Duodenal mucosa (tissue), 2 donors: ENCODE data around the gene NLRP6.
A peak's percentile ranks its signal among the peaks of the same experiment; 100 is the strongest.
"Not testable (repeated sequence)": the region's sequence is repeated elsewhere in the genome, so short reads cannot be mapped to it uniquely, and the experiment has no call there.

ENCODE experiments used
- H3K27ac ChIP-seq: one replicate; pipeline ENCODE4 v1.7.0; 2013; ENCODE audit warnings: low read depth, low read length
- H3K27me3 ChIP-seq, 2 donors: one replicate each; pipeline ENCODE4 v1.7.0; 2013; ENCODE audit warnings: low read length in 2 of 2, control low read depth in 1 of 2; ENCODE audit not compliant: insufficient read depth in 2 of 2, control insufficient read depth in 1 of 2
- H3K36me3 ChIP-seq, 2 donors: one replicate each; pipeline ENCODE4 v1.7.0; 2013; ENCODE audit warnings: low read length in 2 of 2, control low read depth in 1 of 2; ENCODE audit not compliant: insufficient read depth in 2 of 2, control insufficient read depth in 1 of 2
- H3K4me1 ChIP-seq, 2 donors: one replicate each; pipeline ENCODE4 v1.7.0; 2013; ENCODE audit warnings: low read length in 2 of 2, control low read depth in 1 of 2; ENCODE audit not compliant: insufficient read depth in 2 of 2, control insufficient read depth in 1 of 2
- H3K4me3 ChIP-seq, 2 donors: one replicate each; pipeline ENCODE4 v1.7.0; 2013; ENCODE audit warnings: low read length in 2 of 2, low read depth in 1 of 2
- H3K9ac ChIP-seq, 2 donors: one replicate each; pipeline ENCODE4 v1.7.0; 2013; ENCODE audit warnings: low read length in 2 of 2, low read depth in 1 of 2
- H3K9me3 ChIP-seq, 2 donors: one replicate each; pipeline ENCODE4 v1.7.0; 2013; ENCODE audit warnings: low read length in 2 of 2, control low read depth in 1 of 2; ENCODE audit not compliant: control insufficient read depth in 1 of 2

Gene NLRP6

DNA sequence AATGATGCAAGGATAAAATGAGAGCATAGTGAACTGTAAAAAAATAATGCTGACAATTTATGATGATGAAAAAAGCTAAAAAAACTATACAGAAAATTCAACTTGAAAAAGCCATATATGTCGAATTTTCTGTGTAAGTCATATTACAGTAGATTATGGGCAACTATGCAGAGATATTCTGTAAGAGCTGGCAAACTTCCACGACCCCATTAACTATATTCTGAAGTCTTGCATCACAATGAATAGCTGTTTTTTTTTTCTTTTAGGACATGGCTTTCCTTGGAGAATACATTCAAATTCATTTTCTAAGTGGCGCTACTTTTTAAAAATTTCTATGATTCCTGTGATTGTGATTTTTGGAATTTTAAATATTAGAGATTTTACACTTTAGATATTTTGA is 23.0 kb upstream of the NLRP6 start:
- Histone ChIP-seq H3K27me3 (no peaks in the 10 kb centered on the region), H3K9ac (no peak overlapping the region), H3K9me3 (no peaks in the 10 kb centered on the region), H3K27ac (no peak overlapping the region), H3K4me3 (no peak overlapping the region), H3K36me3 (peaks cover 23 to 35% of the 10 kb centered on the region in 2 donors), H3K4me1 (no peaks in the 10 kb centered on the region)

DNA sequence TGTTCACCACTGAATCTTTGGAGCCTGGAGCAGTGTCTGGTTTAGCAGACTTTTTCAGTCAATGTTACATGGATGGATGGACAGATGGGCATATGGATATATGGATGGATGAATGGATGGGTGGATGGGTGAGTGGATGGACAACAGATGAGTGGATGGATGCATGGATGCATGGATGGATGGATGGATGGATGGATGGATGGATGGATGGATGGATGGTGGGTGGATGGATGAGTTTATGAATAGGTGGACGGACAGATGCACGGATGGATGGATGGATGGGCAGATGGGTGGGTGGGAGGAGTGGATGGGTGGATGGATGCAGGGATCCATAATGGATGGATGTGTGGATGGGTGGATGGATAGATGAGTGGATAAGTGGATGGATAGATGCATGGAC is 22.4 kb upstream of the NLRP6 start:
- no peaks in the 10 kb centered on the region for H3K9me3 ChIP-seq
- H3K27me3 ChIP-seq = no peaks in the 10 kb centered on the region
- H3K4me3 ChIP-seq = no peak overlapping the region
- no peaks in the 10 kb centered on the region for H3K4me1 ChIP-seq
- H3K36me3 ChIP-seq = peaks cover 21 to 29% of the 10 kb centered on the region in 2 donors
- H3K9ac ChIP-seq = no peak overlapping the region
- no peak overlapping the region for H3K27ac ChIP-seq

DNA sequence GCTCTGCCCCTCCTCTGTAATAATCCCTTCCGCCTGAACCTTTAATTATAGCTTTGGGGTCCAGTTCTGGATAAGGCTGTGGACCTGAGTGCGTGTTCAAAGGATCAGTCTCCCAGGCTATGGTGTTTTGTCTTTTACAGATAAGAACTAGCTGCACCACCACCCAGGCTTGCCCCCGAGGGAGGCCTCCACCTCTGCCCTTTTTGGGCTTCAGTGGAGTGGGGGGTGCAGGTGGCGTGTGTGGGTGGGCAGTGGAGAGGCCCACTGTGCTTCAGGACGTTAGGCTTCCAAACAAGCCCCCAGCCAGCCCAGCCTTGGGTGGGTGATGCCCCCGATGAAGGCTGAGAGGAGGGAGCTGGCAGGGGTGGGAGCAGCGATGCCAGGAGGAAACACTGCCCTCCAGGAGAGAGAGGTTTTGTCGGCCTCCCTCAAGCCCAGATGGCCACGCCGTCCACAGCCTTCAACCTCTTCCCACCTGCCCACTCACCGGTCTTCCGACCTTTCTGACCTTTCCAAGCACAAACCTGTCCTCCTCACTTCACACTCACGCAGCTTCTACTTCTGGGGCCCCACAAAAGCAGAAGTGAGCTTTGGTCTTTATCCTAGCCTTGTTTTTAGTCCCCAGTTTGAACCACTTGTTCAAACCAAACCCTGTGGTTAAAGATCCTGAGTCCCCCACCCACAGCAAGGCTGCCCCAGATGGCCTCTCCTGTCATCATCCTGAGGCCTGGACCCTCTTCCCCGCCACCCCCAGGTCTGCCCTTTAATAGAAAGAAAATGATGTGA is 21.1 kb upstream of the NLRP6 start:
- Histone ChIP-seq H3K4me1 (no peaks in the 10 kb centered on the region), H3K9ac (no peak overlapping the region), H3K36me3 (peaks cover 13 to 18% of the 10 kb centered on the region in 2 donors), H3K27ac (no peak overlapping the region), H3K9me3 (no peaks in the 10 kb centered on the region), H3K27me3 (no peaks in the 10 kb centered on the region), H3K4me3 (no peak overlapping the region)

DNA sequence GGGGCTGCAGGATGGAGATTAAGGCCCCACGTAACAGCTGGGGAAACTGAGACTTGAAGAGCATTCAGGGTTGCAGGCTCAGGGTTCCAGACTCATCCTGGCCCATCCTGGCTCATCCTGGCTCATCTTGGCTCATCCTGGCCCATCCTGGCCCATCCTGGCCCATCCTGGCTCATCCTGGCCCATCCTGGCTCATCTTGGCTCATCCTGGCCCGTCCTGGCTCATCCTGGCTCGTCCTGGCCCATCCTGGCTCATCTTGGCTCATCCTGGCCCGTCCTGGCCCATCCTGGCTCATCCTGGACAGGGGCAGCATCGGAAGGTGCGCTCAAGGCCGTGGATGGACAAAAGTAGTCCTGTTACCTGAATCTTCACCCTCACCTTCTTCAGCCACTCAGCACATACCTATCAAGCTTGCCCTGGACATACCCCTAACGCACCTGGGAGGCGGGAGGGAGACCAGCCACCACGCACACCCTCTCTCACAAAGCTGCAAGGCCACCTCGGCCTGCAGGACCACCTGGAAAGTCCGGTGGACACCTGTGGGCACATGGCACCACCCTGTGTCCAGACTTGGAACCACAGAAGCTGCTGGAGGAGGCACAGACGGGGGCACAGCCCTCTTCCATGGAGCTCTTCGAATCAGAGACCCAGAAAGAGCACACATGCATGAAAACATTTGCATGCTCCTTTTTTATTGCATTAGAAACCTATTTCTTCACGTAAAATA is 20.3 kb upstream of the NLRP6 start:
- no peak overlapping the region for H3K4me3 ChIP-seq
- H3K27me3 ChIP-seq = no peaks in the 10 kb centered on the region
- peaks cover 7 to 10% of the 10 kb centered on the region in 2 donors for H3K36me3 ChIP-seq
- H3K4me1 ChIP-seq = no peaks in the 10 kb centered on the region
- no peak overlapping the region for H3K27ac ChIP-seq
- H3K9ac ChIP-seq = no peak overlapping the region
- no peaks in the 10 kb centered on the region for H3K9me3 ChIP-seq

DNA sequence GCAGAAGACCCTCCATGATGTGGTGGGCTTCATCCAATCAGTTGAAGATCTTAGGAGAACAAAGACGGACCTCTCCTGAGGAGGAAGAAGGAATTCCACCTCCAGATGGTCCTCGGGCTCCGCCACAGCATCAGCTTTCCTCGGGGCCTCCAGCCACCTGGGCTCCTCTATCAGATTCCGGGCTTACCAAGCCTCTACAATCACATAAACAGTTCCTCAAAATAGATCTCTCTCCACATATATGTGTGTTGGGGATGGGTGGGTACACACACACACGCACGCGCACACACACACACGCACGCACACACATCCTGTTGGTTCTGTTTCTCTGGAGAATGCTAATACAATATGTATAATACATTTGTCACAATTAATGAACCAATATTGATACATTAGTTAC is 18.8 kb upstream of the NLRP6 start:
- H3K27me3 ChIP-seq = no peaks in the 10 kb centered on the region
- H3K9ac ChIP-seq = no peak overlapping the region
- H3K27ac ChIP-seq = no peak overlapping the region
- no peak overlapping the region for H3K4me3 ChIP-seq
- no peaks in the 10 kb centered on the region for H3K9me3 ChIP-seq
- no peaks in the 10 kb centered on the region for H3K4me1 ChIP-seq
- no peaks in the 10 kb centered on the region for H3K36me3 ChIP-seq

DNA sequence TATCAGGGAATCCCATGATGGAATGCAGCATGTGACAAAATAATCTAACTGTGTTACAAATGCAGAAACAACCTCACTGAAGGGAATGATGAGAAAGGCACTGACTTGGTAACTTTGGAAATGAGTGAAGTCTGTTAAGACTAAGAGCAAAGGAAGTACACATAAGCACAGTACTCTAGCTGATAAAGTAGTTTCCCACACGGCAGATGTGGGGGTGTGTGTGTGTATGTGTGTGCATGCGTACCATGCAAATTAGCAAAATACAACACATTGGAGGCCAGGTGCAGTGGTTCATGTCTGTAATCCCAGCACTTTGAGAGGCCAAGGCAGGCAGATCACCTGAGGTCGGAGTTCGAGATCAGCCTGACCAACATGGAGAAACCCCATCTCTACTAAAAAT is 16.6 kb upstream of the NLRP6 start:
- Histone ChIP-seq H3K9ac (no peak overlapping the region), H3K36me3 (no peaks in the 10 kb centered on the region), H3K27me3 (no peaks in the 10 kb centered on the region), H3K27ac (no peak overlapping the region), H3K4me3 (no peak overlapping the region), H3K4me1 (no peaks in the 10 kb centered on the region), H3K9me3 (no peaks in the 10 kb centered on the region)

DNA sequence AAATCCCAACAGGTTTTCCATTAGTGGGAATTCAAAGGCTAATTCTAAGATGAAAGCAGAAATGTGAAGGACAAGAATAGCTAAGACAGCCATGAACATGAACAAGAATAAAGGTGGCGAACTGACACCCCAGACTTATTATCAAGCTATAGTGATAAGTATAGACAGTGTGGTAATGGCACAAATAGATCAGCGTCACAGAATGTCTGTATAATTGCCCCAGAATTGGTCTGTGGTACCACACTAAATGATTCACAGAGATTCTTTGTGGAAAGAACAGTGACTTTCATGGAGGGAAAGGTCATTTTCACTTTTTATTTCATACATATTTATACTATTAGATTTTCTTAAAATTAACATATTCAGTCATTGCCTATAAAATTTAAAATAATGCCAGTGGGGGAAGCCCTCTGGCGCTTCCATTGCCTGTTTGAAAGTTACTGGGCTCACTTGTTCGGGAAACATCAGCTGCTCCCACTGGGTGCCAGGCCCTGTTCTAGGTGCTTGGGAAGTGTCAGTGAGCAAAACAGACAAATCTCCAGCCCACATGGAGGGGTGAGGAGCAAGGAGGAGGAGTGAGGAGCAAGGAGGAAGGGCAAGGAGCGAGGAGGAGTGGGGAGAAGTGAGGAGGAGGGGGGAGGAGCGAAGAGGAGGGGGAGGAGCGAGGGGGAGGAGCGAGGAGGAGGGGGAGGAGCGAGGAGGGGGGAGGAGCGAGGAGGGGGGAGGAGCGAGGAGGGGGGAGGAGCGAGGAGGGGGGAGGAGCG is 11.3 kb upstream of the NLRP6 start:
- peak overlapping the region in 1 of 2 donors; percentile 14 for H3K4me3 ChIP-seq
- no peaks in the 10 kb centered on the region for H3K36me3 ChIP-seq
- H3K27ac ChIP-seq = no peak overlapping the region
- no peak overlapping the region for H3K9ac ChIP-seq
- peaks cover 20 to 21% of the 10 kb centered on the region in 2 donors for H3K4me1 ChIP-seq
- no peaks in the 10 kb centered on the region for H3K9me3 ChIP-seq
- H3K27me3 ChIP-seq = no peaks in the 10 kb centered on the region

DNA sequence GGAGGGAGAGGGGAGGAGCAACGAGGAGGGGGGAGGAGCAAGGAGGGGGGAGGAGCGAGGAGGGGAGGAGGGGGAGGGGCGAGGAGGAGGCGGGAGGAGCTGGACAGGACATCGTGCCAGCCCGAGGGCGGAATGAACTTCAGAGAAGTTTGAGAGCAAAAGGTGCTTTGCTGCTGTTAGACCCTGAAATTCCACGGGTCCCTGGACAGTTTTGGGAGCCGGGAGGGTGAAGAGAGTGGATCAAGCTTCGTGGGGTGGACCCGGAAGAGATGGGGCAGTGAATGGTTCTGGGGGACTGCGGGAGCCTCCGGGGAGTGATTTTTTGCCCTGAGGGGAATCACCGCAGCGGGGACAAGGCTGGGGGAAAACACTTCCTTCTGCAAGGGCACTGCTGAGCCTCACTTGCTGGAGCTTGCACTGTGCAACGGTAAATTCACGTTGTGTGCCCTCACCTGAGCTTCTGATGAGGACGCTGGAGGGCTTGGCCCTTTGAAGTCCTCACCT is 10.7 kb upstream of the NLRP6 start:
- Histone ChIP-seq H3K4me3 (peak overlapping the region; percentile 73 to 77), H3K27ac (peak overlapping the region; percentile 83), H3K36me3 (no peaks in the 10 kb centered on the region), H3K27me3 (no peaks in the 10 kb centered on the region), H3K4me1 (peaks cover 26 to 27% of the 10 kb centered on the region in 2 donors), H3K9ac (peak overlapping the region; percentile 73 to 94), H3K9me3 (no peaks in the 10 kb centered on the region)

DNA sequence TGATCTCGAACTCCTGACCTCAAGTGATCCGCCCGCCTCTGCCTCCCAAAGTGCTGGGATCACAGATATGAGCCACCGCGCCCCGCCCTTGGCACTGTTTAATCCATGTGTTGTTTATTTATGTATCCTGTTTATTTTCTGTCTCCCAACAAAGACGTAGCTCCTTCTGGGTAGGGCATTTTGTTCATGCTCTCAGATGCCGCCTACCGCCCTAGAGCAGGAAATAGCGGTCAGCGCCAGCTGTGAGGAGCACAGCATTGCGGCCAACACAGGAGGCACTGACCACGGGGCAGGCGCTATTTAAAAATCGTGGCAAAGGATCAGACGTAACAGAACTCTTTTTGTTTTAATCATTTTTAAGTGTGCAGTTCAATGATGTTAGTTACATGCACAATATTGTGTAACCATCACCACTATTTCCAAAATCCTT is 9.5 kb upstream of the NLRP6 start:
- Histone ChIP-seq H3K27ac (peak overlapping the region; percentile 69), H3K4me3 (peak overlapping the region; percentile 73 to 77), H3K9ac (peak overlapping the region; percentile 73 to 94), H3K4me1 (peaks cover 32 to 34% of the 10 kb centered on the region in 2 donors)
- H3K9me3 ChIP-seq, H3K27me3 ChIP-seq, H3K36me3 ChIP-seq: not testable (repeated sequence)
